22Rv1 (cell line): ENCODE data around the gene OLR1.

Source experiments
- CTCF ChIP-seq: fragments of 450-650 bp; IDR thresholded peaks from 2 replicates; pipeline ENCODE4 v1.5.1; 2017; ENCODE audit warnings: mild to moderate bottlenecking
- ZFX ChIP-seq: fragments of 450-650 bp; IDR thresholded peaks from 2 replicates; pipeline ENCODE4 v1.6.1; 2017; ENCODE audit warnings: antibody characterized with exemption, borderline replicate concordance

GRCh38 chr12:10154145-10154496, 17.8 kb downstream of the OLR1 start:
- TF ChIP-seq CTCF = no peak
- TF ChIP-seq ZFX = no peak
